MM.1S (cell line): Measurements from ENCODE around the gene CCDC152.

Experiments used
- DNase-seq: peaks from one replicate; pipeline ENCODE4 v3.0.0-alpha.2; 2015
- H2AFZ ChIP-seq: fragments of 300-600 bp; sonication (generic); 2 replicates; pipeline ENCODE4 v1.6.0; 2016; ENCODE audit warnings: antibody characterized with exemption, low read length
- H3F3A ChIP-seq: fragments of 300-600 bp; sonication (generic); 2 replicates; pipeline ENCODE4 v1.6.1; 2016; ENCODE audit warnings: mild to moderate bottlenecking, antibody characterized with exemption, low read length, moderate library complexity, mixed read lengths; ENCODE audit not compliant: insufficient read depth
- H3K27ac ChIP-seq: fragments of 300-600 bp; sonication (generic); 2 replicates; pipeline ENCODE4 v1.5.1; 2016; ENCODE audit warnings: mild to moderate bottlenecking, low read length
- H3K27me3 ChIP-seq: fragments of 300-600 bp; sonication (generic); replicated peaks from 2 replicates; pipeline ENCODE4 v1.6.0; 2016; ENCODE audit warnings: low read length; ENCODE audit not compliant: insufficient read depth
- H3K36me3 ChIP-seq: fragments of 300-600 bp; sonication (generic); replicated peaks from 2 replicates; pipeline ENCODE4 v1.6.1; 2016; ENCODE audit warnings: mild to moderate bottlenecking, low read length, mixed read lengths; ENCODE audit not compliant: insufficient read depth
- H3K4me1 ChIP-seq: fragments of 300-600 bp; sonication (generic); 2 replicates; pipeline ENCODE4 v1.6.1; 2016; ENCODE audit warnings: low read length, mixed read lengths
- H3K4me2 ChIP-seq: fragments of 300-600 bp; sonication (generic); 2 replicates; pipeline ENCODE4 v1.6.0; 2016; ENCODE audit warnings: low read depth, low read length
- H3K4me3 ChIP-seq: fragments of 300-600 bp; sonication (generic); 2 replicates; pipeline ENCODE4 v1.5.1; 2016; ENCODE audit warnings: low read length, mixed read lengths
- H3K79me2 ChIP-seq: fragments of 300-600 bp; sonication (generic); 2 replicates; pipeline ENCODE4 v1.6.1; 2016; ENCODE audit warnings: mixed run types, low read length, mixed read lengths
- H3K9ac ChIP-seq: fragments of 300-600 bp; sonication (generic); 2 replicates; pipeline ENCODE4 v1.6.1; 2016; ENCODE audit warnings: low read length, mixed read lengths
- H3K9me2 ChIP-seq: fragments of 300-600 bp; sonication (generic); replicated peaks from 2 replicates; pipeline ENCODE4 v1.6.1; 2016; ENCODE audit warnings: mild to moderate bottlenecking, low read length, mixed read lengths; ENCODE audit not compliant: insufficient read depth
- H3K9me3 ChIP-seq: fragments of 300-600 bp; sonication (generic); replicated peaks from 2 replicates; pipeline ENCODE4 v1.6.1; 2016; ENCODE audit warnings: mild to moderate bottlenecking, low read length, mixed read lengths; ENCODE audit not compliant: insufficient read depth
- H4K20me1 ChIP-seq: fragments of 300-600 bp; sonication (generic); 2 replicates; pipeline ENCODE4 v1.6.1; 2016; ENCODE audit warnings: mild to moderate bottlenecking, low read length, moderate library complexity, mixed read lengths; ENCODE audit not compliant: insufficient read depth
- CTCF ChIP-seq: fragments of 300-600 bp; sonication (generic); IDR thresholded peaks from 2 replicates; pipeline ENCODE4 v1.5.1; 2016; ENCODE audit warnings: antibody characterized with exemption, low read length, mixed read lengths
- EZH2 ChIP-seq: fragments of 300-600 bp; sonication (generic); optimal IDR thresholded peaks from 2 replicates; pipeline ENCODE3; 2017; ENCODE audit warnings: low read depth, mild to moderate bottlenecking, antibody characterized with exemption, low read length, mixed read lengths
- EZH2phosphoT487 ChIP-seq: fragments of 300-600 bp; sonication (generic); IDR thresholded peaks from 2 replicates; pipeline ENCODE4 v1.6.1; 2018; ENCODE audit warnings: antibody characterized with exemption, low read length

CCDC152 gene

GRCh38 chr5:42826757-42827515 lies 70.3 kb downstream of the CCDC152 start:
- no peak overlapping the region for H3K4me3 ChIP-seq
- no peak overlapping the region for H2AFZ ChIP-seq
- H3K27ac ChIP-seq: no peak overlapping the region
- no peaks in the 10 kb centered on the region for H3F3A ChIP-seq
- no peak for DNase-seq
- no peak for TF ChIP-seq EZH2
- no peak for TF ChIP-seq EZH2phosphoT487
- H3K4me1 ChIP-seq: no peaks in the 10 kb centered on the region
- no peaks in the 10 kb centered on the region for H3K36me3 ChIP-seq
- no peaks in the 10 kb centered on the region for H3K79me2 ChIP-seq
- H3K27me3 ChIP-seq: no peaks in the 10 kb centered on the region
- H4K20me1 ChIP-seq: no peaks in the 10 kb centered on the region
- H3K4me2 ChIP-seq: no peak overlapping the region
- H3K9ac ChIP-seq: no peak overlapping the region
- H3K9me2 ChIP-seq: no peaks in the 10 kb centered on the region
- no peaks in the 10 kb centered on the region for H3K9me3 ChIP-seq

- Histone ChIP-seq H3K27me3 (no peaks in the 10 kb centered on the region), H3K4me2 (no peak overlapping the region), H3K9me2 (no peaks in the 10 kb centered on the region), H2AFZ (no peak overlapping the region), H3K9me3 (no peaks in the 10 kb centered on the region), H3K4me1 (no peaks in the 10 kb centered on the region), H3K27ac (no peak overlapping the region), H3F3A (no peaks in the 10 kb centered on the region), H4K20me1 (no peaks in the 10 kb centered on the region), H3K4me3 (no peak overlapping the region), H3K79me2 (no peaks in the 10 kb centered on the region), H3K36me3 (no peaks in the 10 kb centered on the region), H3K9ac (no peak overlapping the region)
- TF ChIP-seq EZH2phosphoT487 (no peak), EZH2 (no peak), CTCF (no peak)
- no peak for DNase-seq
These were observed 72.1 kb downstream of the CCDC152 start for GRCh38 chr5:42828671-42829070.

DNA sequence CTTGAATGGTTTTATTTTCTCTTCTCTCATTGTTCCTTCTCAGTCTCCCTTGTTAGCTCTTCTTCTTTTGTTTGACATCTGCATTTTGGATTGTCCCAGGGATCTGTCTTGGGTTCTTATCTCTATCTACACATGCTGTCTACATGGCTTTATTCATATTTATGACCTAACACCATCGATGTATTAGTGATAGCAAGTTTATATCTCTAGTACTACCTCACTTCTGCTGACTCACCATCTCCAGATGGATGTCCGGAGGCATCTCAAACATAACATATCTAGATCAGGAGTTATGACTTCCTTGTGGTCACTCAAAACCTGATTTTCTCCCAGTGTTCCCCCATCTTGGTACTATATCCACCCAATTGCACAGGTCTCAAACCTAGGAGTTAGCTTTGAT lies 74.3 kb downstream of the CCDC152 start:
- no peak overlapping the region; the same call in 1 of the 2 replicates for H2AFZ ChIP-seq
- H3K9me2 ChIP-seq: no peaks in the 10 kb centered on the region
- no peaks in the 10 kb centered on the region for H3K36me3 ChIP-seq
- no peak overlapping the region for H3K4me2 ChIP-seq
- H3K27me3 ChIP-seq: no peaks in the 10 kb centered on the region
- no peak overlapping the region for H3K9ac ChIP-seq
- H3K4me1 ChIP-seq: no peaks in the 10 kb centered on the region
- no peaks in the 10 kb centered on the region for H3F3A ChIP-seq
- TF ChIP-seq CTCF: no peak
- H3K4me3 ChIP-seq: no peak overlapping the region
- no peaks in the 10 kb centered on the region for H4K20me1 ChIP-seq
- H3K27ac ChIP-seq: no peak overlapping the region
- H3K9me3 ChIP-seq: no peaks in the 10 kb centered on the region
- H3K79me2 ChIP-seq: no peaks in the 10 kb centered on the region
- DNase-seq: no peak

DNA sequence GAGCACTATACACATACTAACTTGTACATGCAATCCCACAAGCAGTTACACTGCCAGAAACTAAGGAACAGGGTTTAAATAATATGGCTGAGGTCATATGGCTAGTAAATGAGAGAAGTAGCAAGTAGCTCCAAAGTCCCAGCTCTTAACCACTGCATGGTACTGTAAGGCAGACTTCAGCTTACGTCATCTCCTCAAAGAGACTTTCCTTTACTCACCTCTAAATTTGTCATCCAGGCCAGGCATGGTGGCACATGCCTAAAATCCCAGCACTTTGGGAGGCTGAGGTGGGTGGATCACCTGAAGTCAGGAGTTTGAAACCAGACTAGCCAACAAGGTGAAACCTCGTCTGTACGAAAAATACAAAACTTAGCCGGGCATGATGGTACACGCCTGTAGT lies 75.4 kb downstream of the CCDC152 start:
- DNase-seq: no peak
- no peak overlapping the region for H3K9ac ChIP-seq
- no peaks in the 10 kb centered on the region for H3F3A ChIP-seq
- no peak for TF ChIP-seq EZH2phosphoT487
- TF ChIP-seq EZH2: no peak
- no peaks in the 10 kb centered on the region for H3K36me3 ChIP-seq
- no peaks in the 10 kb centered on the region for H3K9me3 ChIP-seq
- no peak overlapping the region for H2AFZ ChIP-seq
- no peak overlapping the region for H3K4me2 ChIP-seq
- no peaks in the 10 kb centered on the region for H3K79me2 ChIP-seq
- H4K20me1 ChIP-seq: no peaks in the 10 kb centered on the region
- no peaks in the 10 kb centered on the region for H3K4me1 ChIP-seq
- no peaks in the 10 kb centered on the region for H3K9me2 ChIP-seq
- no peak overlapping the region for H3K27ac ChIP-seq
- H3K4me3 ChIP-seq: no peak overlapping the region
- no peaks in the 10 kb centered on the region for H3K27me3 ChIP-seq
